IMR-90 (cell line): ENCODE measurements around the gene GXYLT2. TPM values are rescaled to one million over a fixed set of nuclear protein-coding genes. Genes with fewer than 3 reads are reported as not detected.

Experiments
- ATAC-seq: fragments of 200-7000 bp; cut with Tn5 transposase; 2 replicates; pipeline ENCODE4 v1.9.1; 2020; ENCODE audit warnings: low read depth, mild to moderate bottlenecking, moderate library complexity
- BruUV-seq: library from RNA; stranded (reverse); fragments of 400-500 nt; replicated peaks from 2 replicates; lab custom pipeline; 2021; lab: Mats Ljungman, UMichigan
- CTCF ChIA-PET: fragments of 300-600 bp; formaldehyde crosslinking; extraction: SDS; loops from one replicate; lab custom pipeline; 2021; ENCODE audit warnings: antibody characterized with exemption; lab: Yijun Ruan, JAX
- POLR2A ChIA-PET: fragments of 300-600 bp; sonication (Branson Sonifier 250); formaldehyde crosslinking; loops from one replicate; lab custom pipeline; 2022; ENCODE audit warnings: antibody characterized with exemption; ENCODE audit not compliant: unreplicated experiment; lab: Charles Lee
- DNase-seq: peaks from one replicate; pipeline ENCODE4 v3.0.0; 2013
- H2AFZ ChIP-seq: replicated peaks from 2 replicates; pipeline ENCODE3; 2013; ENCODE audit warnings: low read length, mild to moderate bottlenecking; ENCODE audit not compliant: poor library complexity
- H2AK5ac ChIP-seq: 2 replicates; pipeline ENCODE4 v1.6.1; 2013; ENCODE audit warnings: low read depth, low read length, inconsistent platforms
- H2AK9ac ChIP-seq: replicated peaks from 2 replicates; pipeline ENCODE3; 2013; ENCODE audit warnings: mild to moderate bottlenecking, low read depth, low read length, moderate library complexity; ENCODE audit not compliant: poor library complexity
- H2BK120ac ChIP-seq: 2 replicates; pipeline ENCODE4 v1.6.1; 2013; ENCODE audit warnings: low read depth, low read length, inconsistent platforms
- H2BK15ac ChIP-seq: 3 replicates; pipeline ENCODE4 v1.6.1; 2013; ENCODE audit warnings: low read depth, low read length, inconsistent platforms
- H2BK20ac ChIP-seq: 2 replicates; pipeline ENCODE4 v1.6.1; 2013; ENCODE audit warnings: low read depth, mild to moderate bottlenecking, inconsistent platforms, low read length, moderate library complexity
- H2BK5ac ChIP-seq: 2 replicates; pipeline ENCODE4 v1.6.1; 2013; ENCODE audit warnings: mild to moderate bottlenecking, low read depth, low read length, inconsistent platforms; ENCODE audit not compliant: poor library complexity, severe bottlenecking
- H3K14ac ChIP-seq: replicated peaks from 2 replicates; pipeline ENCODE4 v1.6.1; 2013; ENCODE audit warnings: low read depth, low read length, inconsistent platforms
- H3K18ac ChIP-seq: 2 replicates; pipeline ENCODE4 v1.6.1; 2013; ENCODE audit warnings: low read depth, low read length, control low read depth
- H3K23ac ChIP-seq: 2 replicates; pipeline ENCODE4 v1.6.1; 2013; ENCODE audit warnings: low read depth, low read length, inconsistent platforms
- H3K27ac ChIP-seq: 2 replicates; pipeline ENCODE4 v1.5.1; 2013; ENCODE audit warnings: mild to moderate bottlenecking, control low read depth, low read length; ENCODE audit not compliant: insufficient read depth
- H3K27me3 ChIP-seq: 2 replicates; pipeline ENCODE4 v1.6.1; 2013; ENCODE audit warnings: low read length; ENCODE audit not compliant: control insufficient read depth, insufficient read depth
- H3K36me3 ChIP-seq: 2 replicates; pipeline ENCODE4 v1.6.1; 2013; ENCODE audit warnings: low read length, mixed read lengths; ENCODE audit not compliant: control insufficient read depth, insufficient read depth
- H3K4ac ChIP-seq: 2 replicates; pipeline ENCODE4 v1.6.1; 2013; ENCODE audit warnings: low read depth, low read length, inconsistent platforms
- H3K4me1 ChIP-seq: 2 replicates; pipeline ENCODE4 v1.6.1; 2013; ENCODE audit warnings: low read length, mixed read lengths; ENCODE audit not compliant: control insufficient read depth, insufficient read depth
- H3K4me2 ChIP-seq: 2 replicates; pipeline ENCODE4 v1.6.1; 2013; ENCODE audit warnings: low read depth, mild to moderate bottlenecking, control low read depth, low read length, moderate library complexity
- H3K4me3 ChIP-seq: 2 replicates; pipeline ENCODE4 v1.5.1; 2013; ENCODE audit warnings: low read depth, mild to moderate bottlenecking, control low read depth, low read length, moderate library complexity; ENCODE audit not compliant: insufficient read depth
- H3K56ac ChIP-seq: 2 replicates; pipeline ENCODE4 v1.6.1; 2013; ENCODE audit warnings: low read length, inconsistent platforms; ENCODE audit not compliant: insufficient read depth; ENCODE audit errors: extremely low read depth
- H3K79me1 ChIP-seq, 2 experiments: 2 replicates each; pipeline ENCODE4 v1.6.1; 2013; ENCODE audit warnings: low read length in 2 of 2, inconsistent platforms in 1 of 2, low read depth in 1 of 2
- H3K9ac ChIP-seq: 2 replicates; pipeline ENCODE4 v1.6.1; 2013; ENCODE audit warnings: low read depth, low read length, control low read depth
- H3K9me1 ChIP-seq: 2 replicates; pipeline ENCODE4 v1.6.1; 2013; ENCODE audit warnings: low read length, inconsistent platforms; ENCODE audit not compliant: insufficient read depth
- H3K9me3 ChIP-seq: 2 replicates; pipeline ENCODE4 v1.6.1; 2013; ENCODE audit warnings: low read length; ENCODE audit not compliant: control insufficient read depth, insufficient read depth
- H4K20me1 ChIP-seq: 2 replicates; pipeline ENCODE4 v1.6.1; 2013; ENCODE audit warnings: low read length, inconsistent platforms; ENCODE audit not compliant: insufficient read depth
- H4K5ac ChIP-seq: 2 replicates; pipeline ENCODE4 v1.6.1; 2013; ENCODE audit warnings: mild to moderate bottlenecking, low read depth, low read length, control low read depth
- H4K8ac ChIP-seq, 2 experiments: 2 replicates each; pipeline ENCODE4 v1.6.1; 2013; ENCODE audit warnings: low read depth in 2 of 2, low read length in 2 of 2, control low read depth in 1 of 2, inconsistent platforms in 1 of 2
- H4K91ac ChIP-seq: 2 replicates; pipeline ENCODE4 v1.6.1; 2013; ENCODE audit warnings: low read depth, low read length, inconsistent platforms; ENCODE audit not compliant: insufficient read depth
- CHD1 ChIP-seq: IDR thresholded peaks from 2 replicates; pipeline ENCODE4 v1.6.1; 2012; ENCODE audit warnings: low read depth, low read length, improper control_type of control experiment
- ELK1 ChIP-seq: fragments of 150-350 bp; IDR thresholded peaks from 2 replicates; pipeline ENCODE4 v1.6.1; 2016; ENCODE audit warnings: low read depth, mild to moderate bottlenecking, low read length, moderate library complexity, borderline replicate concordance
- RAD21 ChIP-seq: IDR thresholded peaks from 2 replicates; pipeline ENCODE4 v1.6.1; 2012; ENCODE audit warnings: low read length, improper control_type of control experiment
- WGBS, 2 experiments: methylation state at CpG; one replicate each; pipeline versions ENCODE4 v1.1.5 to v1.1.7; 2013; ENCODE audit warnings: missing lambda C conversion rate in 2 of 2; ENCODE audit not compliant: insufficient read length in 1 of 2; ENCODE audit errors: extremely low coverage in 2 of 2; 5-methylcytosine and 5-hydroxymethylcytosine counted together
- dilution Hi-C: fragments of 300-500 bp; cut with HindIII; formaldehyde crosslinking; loops from one replicate; pipeline ENCODE4 v1.14.3; 2018; ENCODE audit warnings: low sequenced_read_pairs; ENCODE audit not compliant: unreplicated experiment
- in situ Hi-C: fragments of 300-500 bp; cut with MboI; formaldehyde crosslinking; loops from 3 replicates; pipeline ENCODE4 v1.14.3; 2019; ENCODE audit warnings: low sequenced_read_pairs, inconsistent platforms, mixed read lengths
- intact Hi-C: fragments of 100-400 bp; cut with micrococcal nuclease; formaldehyde crosslinking; loops from 2 replicates; pipeline ENCODE4 v1.10.0; 2022
- polyA plus RNA-seq, 3 experiments: library from polyadenylated mRNA; depleted of rRNA; stranded (reverse); fragments of >200 nt; gene quantifications; 2 replicates each; pipeline ENCODE4 v1.2.3, GENCODE V29; 2012; ENCODE audit warnings: low replicate concordance in 1 of 3
- total RNA-seq: library from RNA; depleted of rRNA; stranded (reverse); fragments of >200 nt; gene quantifications from 2 replicates; pipeline ENCODE4 v1.2.3, GENCODE V29; 2012

GXYLT2 gene
- total and polyA plus RNA-seq, 2 of the 4 experiments (the other 2 are of a cell fraction) = 5.7 to 11.1 TPM

- CTCF ChIA-PET = no interaction called here
- ATAC-seq = no peak
Measured at GRCh38 chr3:72914383-72914782, 26.5 kb downstream of the GXYLT2 start.

More at GRCh38 chr3:72914383-72914782, 26.5 kb downstream of the GXYLT2 start:
- Histone ChIP-seq H4K20me1 (no peaks in the 10 kb centered on the region), H3K79me1 (no peaks in the 10 kb centered on the region; a peak in 1 of 4 replicates), H2AK5ac (no peak overlapping the region), H3K36me3 (peaks cover 8% of the 10 kb centered on the region), H3K27me3 (no peaks in the 10 kb centered on the region), H3K9me3 (no peaks in the 10 kb centered on the region), H3K9me1 (0 out of 2 replicates have a peak, but pooled peaks cover 3% of the 10 kb centered on the region), H2BK120ac (no peak overlapping the region), H3K4me1 (no peaks in the 10 kb centered on the region), H3K18ac (no peak overlapping the region), H2AFZ (no peak overlapping the region), H3K27ac (no peak overlapping the region), H3K4ac (no peak overlapping the region), H2AK9ac (no peak overlapping the region), H4K91ac (no peak overlapping the region), H3K56ac (no peak overlapping the region), H3K4me2 (no peak overlapping the region), H2BK20ac (no peak overlapping the region), H2BK15ac (no peak overlapping the region), H4K8ac (no peak overlapping the region), H3K23ac (no peak overlapping the region), H3K4me3 (no peak overlapping the region), H3K9ac (no peak overlapping the region), H2BK5ac (no peak overlapping the region), H3K14ac (no peak overlapping the region), H4K5ac (no peak overlapping the region)
- intact Hi-C loops = no loop called here
- in situ Hi-C loops = no loop called here
- BruUV-seq = no TSS peak
- WGBS, 2 experiments = 93% methylated on average over 2 of the region's 14 CpGs; no CpG with 5 or more reads in 1 of the 2 experiments
- DNase-seq = no peak
- dilution Hi-C loops = no loop called here
- no peak for TF ChIP-seq CHD1
- TF ChIP-seq ELK1 = no peak
- no peak for TF ChIP-seq RAD21
- POLR2A ChIA-PET = no interaction called here
